DMS 273 (cell line): ENCODE measurements around the gene ANKFN1.
A peak's percentile ranks its signal among the peaks of the same experiment; 100 is the strongest.

ENCODE experiments used
- DNase-seq: peaks from one replicate; lab custom pipeline; 2025; ENCODE audit not compliant: unreplicated experiment; lab: John Stamatoyannopoulos, UW

The ANKFN1 gene

DNA sequence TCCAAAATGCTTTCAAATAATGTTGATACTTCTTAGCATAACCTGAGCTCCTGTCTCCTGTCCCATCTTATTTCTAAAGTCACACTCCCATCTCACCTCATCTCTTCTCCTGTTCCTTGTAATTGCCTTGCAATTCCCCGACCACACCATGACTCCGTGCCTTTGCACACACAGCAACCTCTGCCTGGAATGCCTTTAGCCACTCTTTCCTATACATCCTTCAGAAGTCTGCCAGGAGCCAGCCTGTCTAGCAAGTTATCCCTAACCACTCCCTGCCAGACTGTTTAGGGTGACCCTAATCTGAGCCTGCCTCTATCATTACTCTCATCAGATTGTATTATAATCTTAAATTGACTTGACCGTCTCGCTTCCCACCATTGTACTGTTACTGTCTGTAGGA lies 272.2 kb downstream of the ANKFN1 start:
- DNase-seq: no peak

GRCh38 chr17:56426901-56427300 lies 273.6 kb downstream of the ANKFN1 start:
- DNase-seq: no peak

- DNase-seq: no peak
These were observed 278.5 kb downstream of the ANKFN1 start for GRCh38 chr17:56431736-56432135.

GRCh38 chr17:56432443-56432842 lies 279.2 kb downstream of the ANKFN1 start:
- no peak for DNase-seq

DNA sequence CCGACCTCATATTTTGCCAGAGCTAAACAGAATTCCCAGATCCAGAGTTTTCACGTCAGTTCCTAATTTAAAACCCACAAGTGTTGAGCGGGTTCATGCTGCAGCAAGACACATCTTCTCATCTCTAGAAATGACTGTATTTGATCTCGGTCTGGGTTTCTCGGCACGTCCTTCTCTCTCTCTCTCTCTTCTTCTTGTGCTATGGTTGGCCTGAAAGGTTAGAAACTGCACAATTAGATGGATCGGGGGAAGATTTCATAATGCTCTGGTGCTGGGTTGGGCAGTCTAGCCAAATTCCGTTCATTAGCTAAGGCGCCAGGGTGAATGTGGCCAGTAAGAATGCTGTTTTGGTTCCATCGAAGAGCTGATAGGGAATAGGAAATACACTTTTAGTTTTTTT lies 281.3 kb downstream of the ANKFN1 start:
- DNase-seq: no peak

DNA sequence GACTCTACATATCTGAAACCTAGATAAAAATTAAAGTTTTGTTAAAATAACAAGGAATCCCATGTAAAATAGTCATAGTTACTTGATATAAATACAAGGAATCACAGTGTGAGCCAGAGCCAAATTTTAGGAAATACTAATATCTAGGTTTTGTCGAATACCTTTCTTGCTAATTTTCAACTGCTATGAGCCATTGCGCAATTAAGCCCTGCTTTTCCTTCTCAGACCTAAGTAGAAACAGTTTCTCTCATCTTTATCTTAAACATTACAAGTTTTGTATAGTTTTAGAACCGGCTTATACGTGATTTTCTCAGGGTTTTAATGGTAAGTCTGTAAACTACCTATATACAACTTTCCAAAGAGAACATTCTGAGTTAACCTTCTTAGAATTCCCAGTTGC lies 282.9 kb downstream of the ANKFN1 start:
- DNase-seq: no peak

GRCh38 chr17:56440419-56440818 lies 287.1 kb downstream of the ANKFN1 start:
- DNase-seq: no peak

GRCh38 chr17:56441308-56441707 lies 288.0 kb downstream of the ANKFN1 start:
- peak; percentile 9 for DNase-seq

- no peak for DNase-seq
These were observed 292.6 kb downstream of the ANKFN1 start for GRCh38 chr17:56445692-56446411.

DNA sequence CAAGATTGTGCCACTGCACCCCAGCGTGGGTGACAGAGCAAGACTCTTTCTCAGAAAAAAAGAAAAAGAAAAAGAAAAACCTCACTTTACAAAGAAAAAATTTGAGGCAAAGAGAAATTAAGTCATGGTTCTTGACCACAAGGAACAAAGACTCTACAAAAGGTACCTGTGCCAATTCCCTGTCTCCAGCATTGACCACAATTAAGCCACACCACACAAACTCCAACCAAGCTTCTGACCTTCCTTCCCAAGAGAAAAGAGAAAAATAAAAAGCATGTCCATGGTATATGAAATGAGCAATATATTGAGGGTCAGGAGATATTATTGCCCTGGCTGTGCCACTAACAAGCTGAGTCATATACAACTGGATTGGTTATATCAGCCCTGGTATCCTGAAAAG lies 293.9 kb downstream of the ANKFN1 start:
- DNase-seq: no peak

- DNase-seq: no peak
These were observed 295.1 kb downstream of the ANKFN1 start for GRCh38 chr17:56448371-56448770.

- no peak for DNase-seq
These were observed 295.9 kb downstream of the ANKFN1 start for GRCh38 chr17:56449176-56449575.

DNA sequence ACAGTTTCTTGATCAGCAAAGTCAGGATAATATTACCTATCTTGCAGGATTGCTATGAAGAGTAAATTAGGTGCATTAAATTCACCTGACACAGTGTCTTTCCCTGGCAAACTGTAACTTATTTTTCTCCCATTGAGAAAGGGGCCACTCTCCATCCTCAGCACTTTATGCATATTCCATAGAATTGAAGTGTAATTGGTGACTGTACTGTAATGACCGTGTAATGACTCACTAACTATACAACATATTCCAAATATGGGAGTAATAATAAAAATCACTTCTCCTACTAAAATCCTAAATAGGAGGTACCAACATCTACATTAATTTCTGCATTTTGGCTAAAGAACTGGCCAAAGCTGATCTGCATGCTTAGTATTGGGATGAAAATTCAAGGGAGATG lies 298.4 kb downstream of the ANKFN1 start:
- no peak for DNase-seq

GRCh38 chr17:56452461-56452860 lies 299.2 kb downstream of the ANKFN1 start:
- no peak for DNase-seq

DNA sequence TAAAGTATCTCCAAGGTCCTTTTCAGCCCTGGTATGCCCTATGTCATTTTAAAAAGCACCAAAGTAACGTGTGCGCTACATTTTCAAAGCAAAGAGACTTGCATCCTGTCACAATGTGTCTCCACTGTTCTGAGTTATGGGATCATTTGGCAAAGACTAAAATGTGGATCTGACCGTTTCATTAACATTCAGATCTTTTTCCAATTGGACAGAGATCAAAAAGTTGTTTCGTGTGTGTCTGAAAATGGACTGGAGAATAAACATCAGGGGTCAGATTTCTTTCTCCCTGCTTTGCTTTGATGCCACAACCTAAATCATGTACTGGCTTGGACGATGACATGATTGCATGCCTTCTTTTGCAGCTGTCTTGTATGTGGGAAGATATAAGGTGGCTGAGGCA lies 304.2 kb downstream of the ANKFN1 start:
- no peak for DNase-seq

DNA sequence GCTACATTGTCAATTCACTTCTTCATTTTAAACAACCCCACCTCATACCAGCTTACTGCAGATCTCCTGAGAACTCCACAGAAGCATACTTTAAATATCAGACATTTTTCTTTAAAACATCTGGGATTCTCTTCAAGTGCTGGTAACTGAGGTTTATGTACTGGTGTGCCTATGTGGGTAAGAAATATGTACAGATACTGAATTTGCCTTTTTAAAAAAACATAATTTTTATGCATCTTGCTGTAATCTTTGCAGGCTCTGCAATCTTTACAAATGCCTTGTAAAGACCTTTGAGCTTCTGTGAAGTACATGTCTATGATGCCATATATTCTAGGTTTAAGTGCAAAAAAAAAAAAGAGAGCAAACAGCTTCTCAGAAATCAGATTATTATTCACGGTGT lies 312.6 kb downstream of the ANKFN1 start:
- no peak for DNase-seq

GRCh38 chr17:56468840-56469239 lies 315.6 kb downstream of the ANKFN1 start:
- DNase-seq: no peak

DNA sequence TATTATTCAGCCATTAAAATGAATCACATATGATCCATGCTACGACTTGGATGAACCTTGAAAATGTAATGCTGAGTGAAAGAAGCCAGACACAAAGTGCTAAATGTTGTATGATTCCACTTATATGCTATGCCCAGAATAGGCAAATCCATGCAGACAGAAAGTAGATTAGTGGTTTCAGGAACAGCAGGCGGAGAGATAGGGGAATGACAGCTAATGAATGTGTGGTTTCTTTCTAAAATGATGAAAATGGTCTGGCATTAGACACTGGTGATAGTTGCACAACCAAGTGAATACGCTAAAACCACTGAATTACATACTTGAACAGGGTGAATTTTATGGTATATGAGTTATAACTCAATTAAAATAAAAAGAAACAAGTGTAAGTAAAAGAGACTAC lies 318.4 kb downstream of the ANKFN1 start:
- DNase-seq: no peak

GRCh38 chr17:56475116-56475515 lies 321.8 kb downstream of the ANKFN1 start:
- DNase-seq: no peak

- peak; percentile 69 for DNase-seq
These were observed 325.7 kb downstream of the ANKFN1 start for GRCh38 chr17:56478836-56479447.

DNA sequence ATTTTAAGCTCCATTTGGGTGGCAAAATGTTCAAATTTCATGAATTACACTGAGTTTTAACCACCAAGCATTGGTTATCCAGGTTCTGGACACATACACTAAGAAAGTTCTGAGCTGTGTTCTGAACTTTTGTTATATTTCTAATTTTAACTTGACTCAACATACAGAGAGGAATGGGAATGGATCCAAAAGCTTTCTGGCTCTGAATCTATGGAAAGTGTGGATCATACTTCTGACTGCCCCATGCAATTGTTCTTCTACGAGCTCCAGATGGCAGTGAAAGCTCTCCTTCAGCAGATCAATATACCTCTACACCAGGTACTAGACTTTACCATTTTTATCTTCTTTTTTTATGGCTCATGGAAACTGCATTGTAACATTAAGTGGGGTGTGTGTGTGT lies 327.2 kb downstream of the ANKFN1 start:
- no peak for DNase-seq

- DNase-seq: no peak
These were observed 328.4 kb downstream of the ANKFN1 start for GRCh38 chr17:56481659-56482058.

DNA sequence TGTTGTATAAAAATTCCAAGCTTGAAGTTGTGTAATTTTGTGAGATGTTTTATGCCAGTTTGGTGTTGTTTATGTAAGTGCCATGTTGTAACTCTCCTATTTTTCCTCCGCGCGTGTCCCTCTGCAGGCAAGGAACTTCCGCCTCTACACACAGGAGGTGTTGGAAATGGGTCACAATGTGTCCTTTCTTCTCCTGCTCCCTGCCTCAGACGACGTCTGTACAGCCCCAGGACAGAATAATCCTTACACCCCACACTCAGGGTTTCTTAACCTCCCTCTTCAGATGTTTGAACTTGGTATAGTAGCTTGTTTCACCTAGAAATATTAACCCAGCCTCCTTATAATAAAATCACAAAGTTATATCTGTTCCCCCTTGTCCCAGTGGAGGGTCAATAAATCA lies 329.0 kb downstream of the ANKFN1 start:
- no peak for DNase-seq
